CMK (cell line): ENCODE results near the gene ETV1.

Experiments
- DNase-seq: peaks from one replicate; pipeline ENCODE4 v3.0.0-alpha.2; 2010; ENCODE audit warnings: low read depth

The ETV1 gene

DNA sequence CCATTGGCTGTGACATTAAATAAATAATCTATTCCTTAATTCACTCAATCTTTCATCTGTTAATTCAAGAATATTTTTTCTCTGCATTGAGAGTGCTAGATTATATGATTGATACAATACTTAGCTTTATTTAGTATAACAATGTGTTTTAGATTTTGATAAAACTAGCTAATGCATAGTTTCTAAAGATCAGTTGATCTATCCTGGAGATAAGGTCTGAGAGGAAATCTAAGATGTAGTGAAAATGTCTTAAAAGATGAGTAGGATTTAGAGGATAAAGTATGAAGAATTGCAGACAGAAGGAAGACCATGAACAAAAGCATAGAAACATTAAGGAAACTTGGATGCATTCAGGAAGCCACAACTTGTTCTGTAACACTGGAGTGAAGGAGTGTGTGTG is 110.3 kb downstream of the ETV1 start:
- no peak for DNase-seq

DNA sequence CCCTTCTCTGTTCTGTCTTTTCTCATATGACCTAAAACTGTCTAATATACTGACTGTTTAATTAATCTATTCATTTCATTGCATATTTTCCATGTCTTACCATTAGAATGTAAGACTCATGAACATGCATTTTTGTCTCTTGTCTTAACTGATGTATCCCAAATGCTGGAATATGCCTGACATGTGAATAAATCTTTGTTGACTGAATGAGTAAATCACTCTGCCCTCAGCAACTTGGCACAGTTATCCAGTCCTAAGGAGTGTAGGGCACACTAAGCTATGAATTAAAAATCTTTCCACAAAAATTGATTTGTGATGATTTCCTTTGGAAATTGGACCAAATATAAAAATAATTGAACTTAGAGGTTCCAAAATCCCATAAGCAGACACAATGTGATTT is 111.3 kb downstream of the ETV1 start:
- DNase-seq: no peak

DNA sequence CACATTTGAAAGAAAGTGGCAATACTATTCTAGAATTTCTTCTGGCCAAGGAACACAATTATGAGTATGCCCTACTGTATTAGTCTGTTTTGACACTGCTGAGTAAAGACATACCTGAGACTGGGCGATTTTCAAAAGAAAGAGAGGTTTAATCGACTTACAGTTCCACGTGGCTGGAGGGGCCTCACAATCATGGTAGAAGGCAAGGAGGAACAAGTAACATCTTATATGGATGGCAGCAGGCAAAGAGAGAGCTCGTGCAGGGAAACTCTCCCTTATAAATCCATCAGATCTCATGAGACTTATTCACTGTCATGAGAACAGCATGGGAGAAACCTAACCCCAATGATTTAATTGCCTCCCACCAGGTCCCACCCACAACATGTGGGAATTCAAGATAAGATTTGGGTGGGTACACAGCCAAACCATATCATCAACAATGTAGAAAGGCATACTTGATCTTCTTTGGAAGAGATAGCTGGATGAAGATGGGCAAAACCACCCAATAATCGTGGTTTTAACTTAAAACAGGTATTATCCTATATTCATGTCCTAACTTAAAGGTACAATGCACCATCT is 113.9 kb downstream of the ETV1 start:
- DNase-seq: peak; percentile 18

DNA sequence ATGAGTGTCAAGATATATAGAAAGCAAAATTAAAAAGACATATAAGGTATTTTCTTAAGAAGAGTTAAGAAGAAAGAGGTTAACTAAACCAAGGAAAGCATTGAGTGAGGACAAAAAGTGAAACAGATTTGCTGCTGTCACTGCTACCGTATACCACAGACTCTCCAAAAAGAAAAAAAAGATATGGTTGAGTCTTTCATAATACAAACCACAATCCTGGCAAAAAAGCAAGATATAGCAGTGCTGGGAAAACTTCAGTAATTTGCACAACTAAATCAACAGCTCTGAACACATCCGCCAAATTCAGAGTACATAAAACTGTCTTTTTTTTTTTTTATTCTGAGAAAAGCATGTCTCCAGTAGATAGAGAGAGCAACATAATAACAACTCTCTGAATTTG is 114.7 kb downstream of the ETV1 start:
- no peak for DNase-seq

DNA sequence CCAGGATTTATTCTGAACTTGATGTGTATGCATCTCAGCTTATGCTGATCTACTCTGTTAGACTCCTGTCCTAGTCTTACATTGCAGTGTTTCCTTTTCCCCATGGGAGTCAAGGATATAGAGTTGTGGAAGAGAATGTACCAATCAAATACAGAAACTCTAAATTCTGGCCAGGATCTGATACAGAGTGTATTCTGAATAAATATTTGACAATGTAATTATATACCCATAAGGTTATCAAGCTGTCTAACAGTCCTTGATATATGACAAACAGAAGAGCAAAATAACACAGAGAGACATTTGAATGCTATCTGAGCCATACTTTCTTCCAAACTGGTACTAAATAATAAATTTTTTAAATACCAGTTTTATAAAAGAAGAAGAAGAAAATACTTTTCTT is 116.8 kb downstream of the ETV1 start:
- no peak for DNase-seq

DNA sequence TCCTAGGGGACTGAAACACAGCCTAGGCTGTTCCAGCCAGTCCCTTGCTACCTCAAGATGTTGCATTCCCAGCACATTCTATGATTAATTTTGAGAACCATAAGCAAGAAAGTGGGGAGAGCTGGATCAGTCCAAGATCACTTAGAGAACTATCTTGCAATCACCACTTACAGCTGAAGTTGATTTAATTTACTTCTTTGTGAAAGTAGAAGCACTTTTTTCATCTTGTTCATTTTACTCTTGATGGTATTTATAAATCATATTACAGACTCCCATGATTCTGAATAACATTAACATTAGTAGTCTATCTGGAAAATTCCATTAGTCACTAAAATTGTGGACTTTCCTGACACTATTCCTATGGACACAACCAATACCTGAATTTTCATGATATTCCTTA is 118.5 kb downstream of the ETV1 start:
- DNase-seq: no peak

DNA sequence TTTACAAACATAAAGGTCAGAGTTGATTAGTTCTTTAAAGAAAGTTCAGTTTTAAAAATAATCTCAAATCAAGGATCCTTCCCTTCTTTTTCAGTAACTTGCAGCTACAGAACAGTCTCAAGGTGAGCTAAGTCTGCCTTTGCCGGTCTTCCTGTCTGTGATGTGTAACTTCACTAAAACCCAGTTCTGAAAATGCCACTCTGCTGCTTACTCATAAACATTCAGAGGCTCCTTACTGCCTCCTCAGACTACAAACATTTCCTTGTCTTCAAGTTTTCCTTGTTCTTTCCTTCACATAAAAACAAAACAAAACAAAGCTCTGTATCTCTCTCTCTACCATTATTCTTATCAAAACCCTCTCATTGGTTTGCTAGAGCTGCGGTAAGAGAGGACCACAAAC is 128.7 kb downstream of the ETV1 start:
- DNase-seq: no peak

DNA sequence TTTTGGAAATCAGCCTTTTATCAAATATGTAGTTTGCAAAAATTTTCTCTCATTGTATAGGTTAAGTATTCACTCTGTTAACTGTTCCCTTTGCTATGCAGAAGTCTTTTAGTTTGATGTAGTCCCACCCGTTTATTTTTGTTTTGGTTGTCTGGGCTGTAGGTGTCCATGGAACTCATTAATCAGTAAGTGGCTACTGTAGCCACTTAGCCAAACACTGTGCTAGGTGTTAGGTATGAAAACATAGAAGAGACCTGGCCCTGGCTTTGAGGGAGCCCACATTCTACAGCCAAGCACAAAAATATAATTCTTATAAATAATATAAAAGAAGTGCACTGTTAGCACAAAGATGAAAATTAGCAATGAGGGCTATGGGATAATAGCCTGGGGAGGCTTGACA is 133.5 kb downstream of the ETV1 start:
- no peak for DNase-seq

DNA sequence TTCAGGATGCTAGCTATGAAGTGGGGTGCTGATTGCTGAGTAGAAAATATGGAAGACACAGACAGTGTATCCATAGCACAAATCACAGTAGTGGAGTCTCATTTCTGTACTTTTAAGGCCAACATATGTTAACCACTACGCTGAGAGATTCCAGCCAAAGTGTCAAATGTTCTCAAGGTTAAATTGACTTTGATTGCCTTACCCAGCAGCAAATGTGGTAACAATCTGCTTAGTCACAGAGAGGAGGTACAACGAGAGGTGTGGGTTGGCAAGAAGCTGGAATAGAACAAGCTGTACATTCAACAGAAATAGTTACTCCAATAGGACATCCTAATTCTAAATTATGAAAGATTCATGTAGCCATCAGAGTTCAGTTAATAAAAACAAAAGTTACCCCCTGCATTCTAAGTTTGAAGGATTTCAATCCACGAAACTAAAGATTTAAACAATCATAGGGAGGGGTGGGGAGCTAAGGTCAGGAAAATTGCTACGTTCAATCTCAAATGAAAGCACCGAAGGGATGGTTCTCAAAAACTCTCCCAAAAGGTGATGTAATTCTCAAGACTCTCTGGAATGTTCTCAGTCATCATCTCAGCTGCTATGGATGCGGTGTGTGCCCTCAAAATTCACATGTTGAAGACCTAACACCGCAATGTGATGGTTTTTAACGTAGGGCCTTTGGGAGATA is 137.0 kb downstream of the ETV1 start:
- DNase-seq: no peak

DNA sequence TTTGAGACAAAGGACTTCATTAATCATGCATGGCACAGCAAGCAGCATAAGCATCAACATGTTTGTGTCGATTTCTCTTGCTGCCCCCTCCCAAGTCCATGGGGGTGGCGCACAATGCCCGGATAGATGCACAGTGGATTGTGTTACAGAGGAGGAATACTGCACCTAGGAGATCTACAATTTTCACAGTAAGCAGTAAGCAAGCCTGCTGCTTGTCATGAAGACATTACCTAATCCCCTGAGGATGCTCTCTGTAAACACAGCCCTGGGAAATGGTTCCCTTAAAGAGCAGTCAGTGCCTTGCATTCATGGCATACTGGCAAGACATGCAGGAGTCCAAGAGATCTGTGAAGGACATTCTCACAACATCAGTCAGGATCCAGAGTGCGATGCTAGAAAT is 137.7 kb downstream of the ETV1 start:
- DNase-seq: no peak

DNA sequence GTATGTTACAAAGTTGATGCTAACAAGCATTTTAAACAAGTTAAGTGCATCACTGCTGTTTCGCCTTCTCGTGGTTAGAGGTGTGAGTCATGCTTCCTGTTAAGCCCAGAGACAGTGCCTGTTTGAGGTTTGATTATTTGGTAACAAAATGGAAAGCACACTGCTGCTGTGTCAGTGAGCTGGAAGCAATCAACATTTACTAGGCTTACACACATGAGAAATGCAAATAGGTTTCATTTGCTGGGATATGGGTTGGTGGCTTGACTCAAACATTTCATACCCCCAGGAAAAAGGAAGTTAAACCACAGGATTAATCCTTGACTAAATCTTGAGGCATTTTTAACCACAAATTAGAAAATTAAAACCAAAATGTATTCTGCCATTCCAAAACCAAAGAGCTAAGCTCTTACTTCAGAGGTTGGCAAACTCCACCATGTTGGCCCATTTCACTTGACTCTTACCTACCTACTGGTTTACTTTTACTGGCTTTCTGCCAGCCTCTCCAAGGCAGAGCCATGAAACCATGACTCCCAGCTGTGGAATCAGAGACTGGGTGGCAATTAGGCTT is 139.2 kb downstream of the ETV1 start:
- DNase-seq: peak; percentile 29

DNA sequence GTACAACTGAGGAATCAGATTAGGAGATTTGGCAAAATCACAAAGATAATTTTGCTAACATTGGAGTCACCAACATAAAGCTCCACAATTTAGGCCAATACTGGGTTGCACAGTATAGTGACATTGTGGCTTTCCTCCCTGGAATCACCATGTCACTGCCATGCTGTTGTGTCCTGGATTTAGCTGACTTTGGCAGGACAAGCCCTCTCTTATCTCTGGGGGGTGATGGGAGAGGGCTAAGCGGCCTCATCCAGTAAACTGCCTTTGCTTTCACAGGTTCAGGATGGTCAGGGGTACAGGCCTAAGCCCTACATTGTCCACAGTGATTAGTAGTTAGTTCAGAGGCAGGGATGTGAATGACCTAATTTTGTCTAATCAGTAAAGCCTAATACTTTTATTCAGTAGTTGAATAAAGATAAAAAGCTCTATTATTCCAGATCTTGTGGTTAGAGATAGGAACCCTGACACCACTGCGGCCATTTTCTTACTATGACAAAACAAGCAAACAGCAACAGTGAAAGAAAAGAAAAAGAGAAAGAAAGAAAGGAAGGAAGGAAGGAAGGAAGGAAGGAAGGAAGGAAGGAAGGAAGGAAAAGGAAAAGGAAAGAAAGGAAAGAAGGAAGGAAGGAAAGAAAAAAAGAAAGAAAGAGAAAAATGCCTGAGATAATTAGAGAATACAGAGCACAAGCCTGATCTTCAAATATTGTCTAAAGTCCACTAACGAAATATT is 140.1 kb downstream of the ETV1 start:
- no peak for DNase-seq

DNA sequence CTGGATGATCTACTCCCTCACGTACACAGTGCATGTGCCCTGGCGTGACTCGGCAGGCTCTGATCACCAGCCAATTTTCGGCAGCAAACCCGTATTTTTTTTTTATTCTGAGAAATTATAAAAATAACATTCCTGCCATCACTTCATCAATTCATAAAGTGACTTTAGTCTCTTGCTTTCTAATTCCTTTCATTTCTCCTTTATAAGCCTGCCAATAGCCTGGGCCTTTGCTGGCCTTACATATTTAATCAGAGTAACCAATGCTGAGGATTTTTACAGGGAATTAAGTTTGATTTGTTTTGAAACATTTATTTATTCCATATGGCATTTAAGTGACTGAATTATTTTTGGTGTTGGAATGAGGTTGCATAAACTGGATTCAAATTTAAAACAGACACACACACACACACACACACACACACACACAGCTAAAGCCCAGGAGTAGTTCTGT is 140.8 kb downstream of the ETV1 start:
- DNase-seq: no peak

DNA sequence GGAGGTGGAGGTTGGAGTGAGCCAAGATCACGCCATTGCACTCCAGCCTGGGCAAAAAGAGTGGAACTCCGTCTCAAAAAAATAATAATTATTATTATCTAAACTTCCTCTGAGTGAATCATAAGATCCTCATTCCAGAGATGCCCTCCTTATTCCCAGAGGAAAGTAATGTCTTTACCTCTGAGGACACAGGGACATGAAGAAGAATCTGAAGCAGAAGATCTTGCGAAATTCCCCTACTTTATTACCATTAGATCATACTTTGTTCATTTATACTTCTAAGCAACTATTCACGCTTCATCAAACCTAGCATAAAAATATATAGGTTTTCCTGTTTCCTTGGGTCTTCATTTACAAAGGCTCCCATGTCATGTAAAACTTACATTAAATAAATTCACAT is 143.1 kb downstream of the ETV1 start:
- no peak for DNase-seq

DNA sequence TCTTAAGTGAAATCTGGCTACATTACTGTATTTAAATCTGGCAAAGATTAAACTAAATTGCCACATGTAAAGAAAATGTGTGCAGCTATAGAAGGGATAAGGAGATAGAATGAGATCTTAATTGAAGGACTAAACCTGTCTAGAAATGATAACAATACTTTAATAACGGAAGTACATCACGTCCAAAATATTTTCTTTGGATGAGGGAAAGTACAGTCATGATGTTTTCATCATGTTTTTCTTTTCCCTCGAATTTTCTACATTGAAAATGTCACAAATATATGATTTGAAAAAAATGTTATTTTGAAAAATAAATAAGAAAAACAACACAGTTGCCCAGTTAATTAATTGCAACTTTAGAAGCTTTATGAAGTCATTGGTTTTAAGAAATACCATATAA is 143.9 kb downstream of the ETV1 start:
- no peak for DNase-seq

DNA sequence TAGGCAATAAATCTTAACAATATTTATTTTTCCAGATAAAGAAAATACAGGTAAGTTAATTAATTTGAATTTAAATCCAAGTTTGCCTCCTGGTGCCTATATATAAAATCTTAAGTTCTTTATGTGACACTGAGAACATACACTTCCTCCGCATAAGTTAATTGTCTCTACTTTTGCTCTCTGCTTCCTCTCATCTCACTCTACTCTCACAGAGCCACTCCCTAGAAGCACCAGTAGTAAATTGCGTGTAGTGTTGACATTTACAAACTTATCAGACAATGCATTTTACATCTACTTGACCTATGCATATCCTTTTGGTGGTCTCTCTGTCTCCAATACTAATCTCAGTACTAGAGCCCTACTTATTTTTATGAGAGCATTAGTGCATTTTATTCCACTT is 144.5 kb downstream of the ETV1 start:
- no peak for DNase-seq

DNA sequence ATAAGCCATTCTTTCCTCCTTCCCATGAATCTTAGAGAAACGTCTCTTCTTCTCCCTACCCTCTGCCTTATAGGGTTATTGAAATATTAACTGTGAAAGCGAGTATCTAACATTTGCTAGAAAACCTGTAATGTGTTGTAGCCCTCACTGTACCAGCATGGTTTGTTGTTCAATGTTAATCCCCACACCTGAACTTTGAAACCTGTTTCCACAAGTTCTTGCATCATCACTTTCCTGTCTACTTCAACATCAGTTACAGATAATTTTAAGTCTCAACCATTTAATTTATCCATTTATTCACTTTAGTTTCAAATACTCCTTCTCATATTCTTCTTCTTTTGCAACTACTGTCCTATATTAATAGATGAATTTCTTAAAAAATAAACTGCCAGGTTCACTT is 148.2 kb downstream of the ETV1 start:
- no peak for DNase-seq
